Measurements from ENCODE around the gene SH2D4B.

Gene SH2D4B

GRCh38 chr10:80545258-80545881 lies 7.7 kb downstream of the SH2D4B start:
- no peak for DNase-seq

- DNase-seq: peak; percentile 44
These were observed 14.5 kb downstream of the SH2D4B start for GRCh38 chr10:80552151-80552646.

GRCh38 chr10:80553436-80553835 lies 15.7 kb downstream of the SH2D4B start:
- DNase-seq: no peak

GRCh38 chr10:80554050-80554449 lies 16.3 kb downstream of the SH2D4B start:
- DNase-seq: no peak

- no peak for DNase-seq
These were observed 17.7 kb downstream of the SH2D4B start for GRCh38 chr10:80555415-80555814.

- no peak for DNase-seq
These were observed 24.2 kb downstream of the SH2D4B start for GRCh38 chr10:80561950-80562349.

GRCh38 chr10:80567292-80567691 lies 29.6 kb downstream of the SH2D4B start:
- DNase-seq: no peak

GRCh38 chr10:80569131-80569895 lies 31.6 kb downstream of the SH2D4B start:
- DNase-seq: no peak

GRCh38 chr10:80571352-80571751 lies 33.6 kb downstream of the SH2D4B start:
- no peak for DNase-seq

- DNase-seq: no peak
These were observed 41.6 kb downstream of the SH2D4B start for GRCh38 chr10:80579181-80579763.

GRCh38 chr10:80579849-80580637 lies 42.3 kb downstream of the SH2D4B start:
- DNase-seq: no peak

- DNase-seq: no peak
These were observed 43.2 kb downstream of the SH2D4B start for GRCh38 chr10:80580638-80581468.

GRCh38 chr10:80581469-80581835 lies 43.8 kb downstream of the SH2D4B start:
- no peak for DNase-seq

- DNase-seq: no peak
These were observed 44.7 kb downstream of the SH2D4B start for GRCh38 chr10:80582286-80582960.

- no peak for DNase-seq
These were observed 46.0 kb downstream of the SH2D4B start for GRCh38 chr10:80583685-80584084.

- DNase-seq: no peak
These were observed 48.1 kb downstream of the SH2D4B start for GRCh38 chr10:80585812-80586211.

- DNase-seq: no peak
These were observed 50.8 kb downstream of the SH2D4B start for GRCh38 chr10:80588546-80588945.

- DNase-seq: no peak
These were observed 52.1 kb downstream of the SH2D4B start for GRCh38 chr10:80589726-80590373.

GRCh38 chr10:80590585-80591125 lies 53.0 kb downstream of the SH2D4B start:
- no peak for DNase-seq

GRCh38 chr10:80596391-80597257 lies 58.9 kb downstream of the SH2D4B start:
- no peak for DNase-seq

Data from DMS 273 treated with DMSO at 0.1 percent for 48 hours (cell line).